Measurements from ENCODE around the gene NEIL1.
"Not testable (repeated sequence)": the region's sequence is repeated elsewhere in the genome, so short reads cannot be mapped to it uniquely, and the experiment has no call there.

Gene NEIL1

DNA sequence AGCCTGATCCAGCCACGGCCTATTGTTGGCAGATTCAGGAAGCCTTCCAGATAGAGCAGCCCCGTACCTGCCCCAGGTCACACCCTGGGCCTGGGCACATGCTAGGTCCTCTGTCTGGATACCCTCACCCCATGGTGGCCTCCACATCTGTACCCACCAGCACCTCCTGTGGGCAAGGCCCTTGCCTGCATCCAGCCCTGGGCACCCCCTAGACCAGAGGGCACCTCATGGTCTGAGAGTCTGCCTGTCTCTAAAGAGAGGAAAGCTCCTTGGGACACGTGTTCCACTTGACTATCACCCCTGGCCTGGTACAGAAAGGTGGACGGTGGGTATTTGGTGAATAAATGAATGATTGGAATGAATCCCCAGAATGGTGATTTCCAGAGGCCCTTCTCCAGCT is 19.8 kb upstream of the NEIL1 start:
- TF ChIP-seq, protein P1, sequence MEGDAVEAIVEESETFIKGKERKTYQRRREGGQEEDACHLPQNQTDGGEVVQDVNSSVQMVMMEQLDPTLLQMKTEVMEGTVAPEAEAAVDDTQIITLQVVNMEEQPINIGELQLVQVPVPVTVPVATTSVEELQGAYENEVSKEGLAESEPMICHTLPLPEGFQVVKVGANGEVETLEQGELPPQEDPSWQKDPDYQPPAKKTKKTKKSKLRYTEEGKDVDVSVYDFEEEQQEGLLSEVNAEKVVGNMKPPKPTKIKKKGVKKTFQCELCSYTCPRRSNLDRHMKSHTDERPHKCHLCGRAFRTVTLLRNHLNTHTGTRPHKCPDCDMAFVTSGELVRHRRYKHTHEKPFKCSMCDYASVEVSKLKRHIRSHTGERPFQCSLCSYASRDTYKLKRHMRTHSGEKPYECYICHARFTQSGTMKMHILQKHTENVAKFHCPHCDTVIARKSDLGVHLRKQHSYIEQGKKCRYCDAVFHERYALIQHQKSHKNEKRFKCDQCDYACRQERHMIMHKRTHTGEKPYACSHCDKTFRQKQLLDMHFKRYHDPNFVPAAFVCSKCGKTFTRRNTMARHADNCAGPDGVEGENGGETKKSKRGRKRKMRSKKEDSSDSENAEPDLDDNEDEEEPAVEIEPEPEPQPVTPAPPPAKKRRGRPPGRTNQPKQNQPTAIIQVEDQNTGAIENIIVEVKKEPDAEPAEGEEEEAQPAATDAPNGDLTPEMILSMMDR (IDR thresholded peaks at IDR 0.05; ENCODE audit: low read depth, low read length), result no peak
- no peak for DNase-seq (ENCODE audit: low read depth in 2 of 2)
- no peak overlapping the region for H3K4me3 ChIP-seq (replicated peaks in 1 of 2; ENCODE audit: low read depth in 2 of 2, low read length in 2 of 2)

DNA sequence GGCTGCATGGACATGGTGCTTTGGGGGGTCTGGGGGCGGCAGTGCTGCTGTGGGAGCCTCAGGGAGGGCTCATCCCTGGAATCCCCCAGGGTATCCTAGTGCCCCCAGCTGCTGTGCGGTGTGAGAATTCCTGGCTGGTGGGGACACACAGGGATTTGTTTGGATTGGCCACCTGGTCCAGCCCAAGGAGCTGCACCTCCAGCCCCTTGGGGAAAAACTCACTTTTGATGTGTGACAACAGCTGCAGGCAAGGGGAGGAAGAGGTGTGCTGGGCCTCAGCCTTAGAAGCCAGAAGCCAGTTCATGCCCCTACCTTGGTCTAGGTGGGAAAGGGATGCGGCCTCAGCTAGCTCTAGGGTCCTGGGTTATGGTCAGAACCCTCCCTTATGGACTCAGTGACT is 19.3 kb upstream of the NEIL1 start:
- no peak overlapping the region for H3K4me3 ChIP-seq (replicated peaks in 1 of 2; ENCODE audit: low read depth in 2 of 2, low read length in 2 of 2)
- TF ChIP-seq, protein P1 (IDR thresholded peaks at IDR 0.05; ENCODE audit: low read depth, low read length), result no peak
- no peak for DNase-seq (ENCODE audit: low read depth in 2 of 2)

DNA sequence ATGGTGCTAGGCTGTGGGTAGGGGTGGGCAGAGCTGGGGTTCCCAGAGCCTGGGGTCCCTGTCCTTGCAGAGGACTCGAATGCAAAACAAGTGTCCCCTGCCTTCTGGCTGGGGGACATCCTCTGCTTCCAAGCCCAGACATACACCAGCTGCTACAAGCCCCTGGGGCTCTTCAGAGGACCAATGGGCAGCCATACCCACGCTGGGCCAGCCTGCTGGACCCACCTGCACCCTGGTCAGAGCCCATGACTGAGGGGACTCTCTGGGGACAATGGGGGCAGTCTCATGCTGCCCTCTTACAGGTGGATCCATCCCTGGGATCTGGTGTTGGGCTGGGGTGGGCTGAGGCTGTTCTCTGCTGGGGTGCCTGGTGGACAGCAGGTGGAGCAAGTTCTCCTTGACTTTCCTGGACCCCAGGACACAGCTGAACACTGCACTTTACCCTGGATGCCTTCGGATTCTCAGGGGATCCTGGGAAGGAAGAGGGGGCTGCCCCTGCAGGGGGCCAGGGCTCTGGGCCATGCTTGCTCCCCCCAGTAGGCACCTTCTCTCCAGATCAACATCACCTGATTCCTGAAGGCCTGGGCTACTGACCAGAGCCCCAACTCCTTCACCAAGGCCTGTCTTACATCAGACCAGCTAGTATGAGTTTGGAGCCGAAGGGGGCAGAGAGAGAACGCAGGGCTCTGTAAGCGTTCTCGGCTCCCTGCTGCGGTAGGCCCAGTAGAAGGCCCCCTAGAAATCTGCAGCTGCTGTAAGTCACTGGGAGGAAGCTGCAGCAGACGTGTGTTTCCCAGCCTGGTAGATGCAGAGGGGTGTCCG is 18.1 kb upstream of the NEIL1 start:
- DNase-seq (ENCODE audit: low read depth in 2 of 2), result no peak
- TF ChIP-seq, protein P1 (IDR thresholded peaks at IDR 0.05; ENCODE audit: low read depth, low read length), result no peak
- H3K4me3 ChIP-seq (replicated peaks in 1 of 2; ENCODE audit: low read depth in 2 of 2, low read length in 2 of 2), result no peak overlapping the region

DNA sequence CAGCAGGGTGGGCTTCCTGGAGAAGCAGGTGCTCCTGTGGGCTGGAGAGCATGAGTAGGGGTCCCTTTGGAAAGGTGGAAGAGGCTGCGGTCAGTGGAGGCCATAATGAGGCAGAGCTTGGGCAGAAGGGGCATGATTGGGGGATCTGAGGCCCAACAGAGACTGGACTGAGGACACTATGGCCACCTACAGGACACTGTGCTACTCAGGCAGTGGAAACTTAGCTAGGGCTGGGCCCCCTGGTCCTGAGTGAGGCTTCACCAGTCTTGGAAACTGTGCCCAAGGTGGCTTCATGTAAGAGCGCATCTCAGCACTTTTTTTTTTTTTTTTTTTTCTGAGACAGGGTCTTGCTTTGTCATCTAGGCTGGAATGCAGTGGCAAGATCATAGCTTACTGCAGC is 17.3 kb upstream of the NEIL1 start:
- H3K4me3 ChIP-seq (replicated peaks in 1 of 2; ENCODE audit: low read depth in 2 of 2, low read length in 2 of 2), result no peak overlapping the region
- DNase-seq (ENCODE audit: low read depth in 2 of 2), result no peak

DNA sequence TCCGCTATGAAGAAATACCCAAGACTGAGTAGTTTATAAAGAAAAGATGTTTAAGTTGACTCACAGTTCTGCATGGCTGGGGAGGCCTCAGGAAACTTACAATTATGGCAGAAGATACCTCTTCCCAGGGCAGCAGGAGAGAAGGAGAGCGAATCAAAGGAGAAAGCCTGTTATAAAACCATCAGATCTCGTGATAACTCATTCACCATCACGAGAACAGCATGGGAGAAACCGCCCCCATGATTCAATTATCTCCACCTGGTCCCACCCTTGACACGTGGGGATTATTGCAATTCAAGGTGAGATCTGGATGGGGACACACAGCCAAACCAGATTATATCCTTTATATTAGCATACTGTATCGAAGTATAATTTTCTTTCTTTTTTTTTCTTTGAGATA is 14.7 kb upstream of the NEIL1 start:
- not testable (repeated sequence) for H3K4me3 ChIP-seq (replicated peaks in 1 of 2; ENCODE audit: low read depth in 2 of 2, low read length in 2 of 2); DNase-seq (ENCODE audit: low read depth in 2 of 2)

More for the DNA sequence above, 17.3 kb upstream of the NEIL1 start:
- TF ChIP-seq, protein P1 (IDR thresholded peaks at IDR 0.05; ENCODE audit: low read depth, low read length), result no peak

DNA sequence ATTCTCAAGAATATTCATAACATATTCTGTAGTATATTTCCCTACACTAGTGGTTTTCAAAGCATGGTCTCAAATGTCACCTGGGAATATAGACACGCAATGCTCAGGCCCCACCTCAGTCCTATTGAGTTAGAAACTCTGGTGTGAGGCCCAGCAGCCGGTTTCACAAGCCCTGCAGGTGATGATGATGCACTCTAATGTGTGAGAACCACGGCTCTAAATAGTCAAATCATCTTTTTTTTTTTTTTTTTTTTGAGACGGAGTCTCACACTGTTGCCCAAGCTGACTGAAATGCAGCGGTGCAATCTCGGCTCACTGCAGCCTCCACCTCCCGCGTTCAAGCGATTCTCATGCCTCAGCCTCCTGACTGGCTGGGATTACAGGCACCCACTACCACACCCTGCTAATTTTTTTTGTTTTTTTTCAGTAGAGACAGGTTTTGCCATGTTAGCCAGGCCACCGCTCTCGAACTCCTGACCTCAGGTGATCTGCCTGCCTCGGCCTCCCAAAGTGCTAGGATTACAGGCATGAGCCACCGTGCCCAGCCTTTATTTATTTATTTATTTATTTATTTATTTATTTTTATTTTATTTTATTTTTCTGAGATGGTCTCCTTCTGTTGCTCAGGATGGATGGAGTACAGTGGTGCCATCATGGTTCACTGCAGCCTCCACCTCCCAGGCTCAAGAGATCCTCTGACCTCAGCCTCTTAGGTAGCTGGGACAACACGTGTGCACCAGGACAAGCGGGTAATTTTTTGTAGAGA is 13.0 kb upstream of the NEIL1 start:
- H3K4me3 ChIP-seq (replicated peaks in 1 of 2; ENCODE audit: low read depth in 2 of 2, low read length in 2 of 2); DNase-seq (ENCODE audit: low read depth in 2 of 2): not testable (repeated sequence)

DNA sequence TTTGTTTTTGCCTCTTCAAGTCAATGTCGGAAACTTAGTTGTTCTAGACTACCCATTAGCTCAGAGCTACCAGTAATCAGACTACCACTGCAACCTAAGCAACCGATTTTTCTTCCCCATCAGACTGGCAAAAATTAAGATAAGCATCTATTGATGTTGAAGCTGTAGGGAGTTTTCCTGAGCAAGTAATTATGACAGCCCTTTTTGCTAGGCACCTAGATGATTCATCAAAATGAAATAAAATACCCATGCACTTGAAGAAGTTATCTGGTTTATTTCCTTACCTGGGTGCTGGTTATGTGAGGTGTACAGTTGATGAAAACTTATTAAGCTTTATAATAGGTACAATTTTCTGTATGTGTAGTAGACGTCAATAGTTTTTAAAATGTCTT is 11.5 kb upstream of the NEIL1 start:
- peak overlapping the region in 1 of 2 donors; percentile 75 for H3K4me3 ChIP-seq (replicated peaks in 1 of 2; ENCODE audit: low read depth in 2 of 2, low read length in 2 of 2)
- no peak for DNase-seq (ENCODE audit: low read depth in 2 of 2)
- TF ChIP-seq, protein P1 (IDR thresholded peaks at IDR 0.05; ENCODE audit: low read depth, low read length), result no peak
